GM13976 (cell line): ENCODE data around the gene CHRNB2.
"Not testable (repeated sequence)": the region's sequence is repeated elsewhere in the genome, so short reads cannot be mapped to it uniquely, and the experiment has no call there.

Source experiments
- DNase-seq: peaks from one replicate; pipeline ENCODE4 v3.0.0; 2012; ENCODE audit warnings: low spot score
- in situ Hi-C: fragments of 300-500 bp; cut with MboI; formaldehyde crosslinking; loops from one replicate; pipeline ENCODE4 v1.12.0; 2022; ENCODE audit warnings: low sequenced_read_pairs, mixed read lengths, inconsistent platforms; ENCODE audit not compliant: unreplicated experiment
- TF ChIP-seq, protein P1 (sequence below): IDR thresholded peaks from 2 replicates; pipeline ENCODE4 v1.5.1; 2012; ENCODE audit warnings: borderline replicate concordance, mild to moderate bottlenecking; ENCODE audit not compliant: insufficient read depth; ENCODE audit errors: extremely low read depth, missing control alignments, control extremely low read depth

Gene CHRNB2

DNA sequence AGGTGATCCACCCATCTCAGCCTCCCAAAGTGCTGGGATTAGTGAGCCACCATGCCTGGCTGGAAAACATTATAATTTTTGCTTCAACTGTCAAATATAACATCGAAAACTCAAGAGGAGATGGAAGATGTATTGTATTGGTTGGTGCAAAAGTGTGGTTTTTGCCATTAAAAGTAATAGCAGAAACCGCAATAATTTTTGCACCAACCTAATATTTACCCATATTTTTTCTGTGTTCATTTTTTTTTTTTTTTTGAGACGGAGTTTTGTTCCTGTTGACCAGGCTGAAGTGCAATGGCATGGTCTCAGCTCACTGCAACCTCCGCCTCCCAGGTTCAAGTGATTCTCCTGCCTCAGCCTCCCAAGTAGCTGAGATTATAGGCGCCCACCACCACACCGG lies 38.3 kb upstream of the CHRNB2 start:
- in situ Hi-C loops, result no loop called here
- DNase-seq, result no peak
- TF ChIP-seq, protein P1, sequence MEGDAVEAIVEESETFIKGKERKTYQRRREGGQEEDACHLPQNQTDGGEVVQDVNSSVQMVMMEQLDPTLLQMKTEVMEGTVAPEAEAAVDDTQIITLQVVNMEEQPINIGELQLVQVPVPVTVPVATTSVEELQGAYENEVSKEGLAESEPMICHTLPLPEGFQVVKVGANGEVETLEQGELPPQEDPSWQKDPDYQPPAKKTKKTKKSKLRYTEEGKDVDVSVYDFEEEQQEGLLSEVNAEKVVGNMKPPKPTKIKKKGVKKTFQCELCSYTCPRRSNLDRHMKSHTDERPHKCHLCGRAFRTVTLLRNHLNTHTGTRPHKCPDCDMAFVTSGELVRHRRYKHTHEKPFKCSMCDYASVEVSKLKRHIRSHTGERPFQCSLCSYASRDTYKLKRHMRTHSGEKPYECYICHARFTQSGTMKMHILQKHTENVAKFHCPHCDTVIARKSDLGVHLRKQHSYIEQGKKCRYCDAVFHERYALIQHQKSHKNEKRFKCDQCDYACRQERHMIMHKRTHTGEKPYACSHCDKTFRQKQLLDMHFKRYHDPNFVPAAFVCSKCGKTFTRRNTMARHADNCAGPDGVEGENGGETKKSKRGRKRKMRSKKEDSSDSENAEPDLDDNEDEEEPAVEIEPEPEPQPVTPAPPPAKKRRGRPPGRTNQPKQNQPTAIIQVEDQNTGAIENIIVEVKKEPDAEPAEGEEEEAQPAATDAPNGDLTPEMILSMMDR, result no peak

DNA sequence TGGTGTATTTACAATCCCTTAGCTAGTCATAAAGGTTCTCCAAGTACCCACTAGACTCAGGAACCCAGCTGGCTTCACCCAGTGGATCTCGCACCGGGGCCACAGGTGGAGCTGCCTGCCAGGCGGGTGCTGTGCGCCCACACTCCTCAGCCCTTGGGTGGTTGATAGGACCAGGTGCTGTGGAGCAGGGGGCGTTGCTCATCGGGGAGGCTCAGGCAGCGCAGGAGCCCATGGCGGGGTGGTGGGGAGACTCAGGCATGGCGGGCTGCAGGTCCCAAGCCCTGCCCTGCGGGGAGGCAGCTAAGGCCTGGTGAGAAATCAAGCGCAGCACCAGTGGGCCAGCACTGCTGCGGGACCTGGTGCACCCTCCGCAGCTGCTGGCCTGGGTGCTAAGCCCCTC lies 35.6 kb upstream of the CHRNB2 start:
- in situ Hi-C loops, DNase-seq: not testable (repeated sequence)

DNA sequence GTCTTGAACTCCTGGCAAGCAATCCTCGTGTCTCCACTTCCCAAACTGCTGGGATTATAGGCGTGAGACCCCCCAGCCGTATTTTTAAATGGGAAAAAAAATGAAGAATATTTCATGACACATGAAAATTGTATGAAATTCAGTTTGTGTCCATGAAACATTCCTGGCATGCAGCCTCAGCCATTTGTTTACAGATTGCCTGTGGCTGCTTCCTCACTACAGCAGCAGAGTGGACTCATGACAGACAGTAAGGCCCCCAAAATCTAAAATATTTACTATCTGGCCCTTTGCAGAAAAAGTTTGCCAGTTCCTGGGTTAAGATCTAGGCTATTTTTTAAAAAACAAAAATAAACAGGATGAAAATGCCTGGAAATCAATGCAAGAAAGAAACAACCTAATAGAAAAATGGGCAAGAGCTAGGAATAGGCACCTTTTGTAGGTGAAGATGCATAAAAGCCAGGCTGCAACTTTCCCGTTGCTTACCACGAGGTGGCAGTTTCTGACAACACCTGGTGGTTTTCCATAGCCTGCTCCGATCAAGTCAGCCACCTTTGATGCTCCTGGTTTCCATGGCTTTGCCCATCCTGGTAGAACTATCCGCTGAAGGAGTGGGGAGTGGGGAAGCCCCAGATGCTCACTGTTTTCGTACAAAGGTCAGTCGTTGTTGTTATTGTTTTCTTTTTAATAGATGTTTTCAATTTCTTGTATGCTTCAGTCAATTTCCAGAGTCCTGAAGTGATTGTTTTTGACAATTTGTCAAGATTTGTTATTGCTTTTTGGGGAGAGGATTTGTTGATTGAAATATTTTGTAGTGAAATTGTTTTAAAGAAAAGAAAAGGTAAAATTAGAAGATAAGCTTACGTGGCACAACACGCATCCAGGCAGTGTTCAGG lies 33.4 kb upstream of the CHRNB2 start:
- TF ChIP-seq, protein P1, result peak; percentile 20
- DNase-seq, result peak; percentile 45
- in situ Hi-C loops, result no loop called here

DNA sequence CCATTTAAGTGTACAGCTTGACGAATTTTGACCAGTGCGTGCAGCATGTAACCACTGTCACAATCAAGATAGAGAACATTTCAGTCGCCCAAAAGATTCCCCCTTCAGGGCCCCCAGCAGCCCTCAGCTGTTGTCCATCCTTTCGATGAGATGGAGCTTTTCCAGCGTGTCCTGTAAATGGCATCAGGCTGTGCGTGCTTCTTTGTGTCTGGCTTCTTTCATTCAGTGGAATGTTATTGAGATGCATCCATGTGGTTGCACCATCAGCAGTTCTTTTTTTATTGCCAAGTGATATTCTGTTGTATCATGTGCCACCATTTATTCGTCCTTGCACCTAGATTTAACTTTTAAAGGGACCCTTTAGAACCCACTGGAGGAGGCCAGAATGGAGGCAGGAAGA lies 31.0 kb upstream of the CHRNB2 start:
- in situ Hi-C loops, result no loop called here
- TF ChIP-seq, protein P1, result no peak
- no peak for DNase-seq

DNA sequence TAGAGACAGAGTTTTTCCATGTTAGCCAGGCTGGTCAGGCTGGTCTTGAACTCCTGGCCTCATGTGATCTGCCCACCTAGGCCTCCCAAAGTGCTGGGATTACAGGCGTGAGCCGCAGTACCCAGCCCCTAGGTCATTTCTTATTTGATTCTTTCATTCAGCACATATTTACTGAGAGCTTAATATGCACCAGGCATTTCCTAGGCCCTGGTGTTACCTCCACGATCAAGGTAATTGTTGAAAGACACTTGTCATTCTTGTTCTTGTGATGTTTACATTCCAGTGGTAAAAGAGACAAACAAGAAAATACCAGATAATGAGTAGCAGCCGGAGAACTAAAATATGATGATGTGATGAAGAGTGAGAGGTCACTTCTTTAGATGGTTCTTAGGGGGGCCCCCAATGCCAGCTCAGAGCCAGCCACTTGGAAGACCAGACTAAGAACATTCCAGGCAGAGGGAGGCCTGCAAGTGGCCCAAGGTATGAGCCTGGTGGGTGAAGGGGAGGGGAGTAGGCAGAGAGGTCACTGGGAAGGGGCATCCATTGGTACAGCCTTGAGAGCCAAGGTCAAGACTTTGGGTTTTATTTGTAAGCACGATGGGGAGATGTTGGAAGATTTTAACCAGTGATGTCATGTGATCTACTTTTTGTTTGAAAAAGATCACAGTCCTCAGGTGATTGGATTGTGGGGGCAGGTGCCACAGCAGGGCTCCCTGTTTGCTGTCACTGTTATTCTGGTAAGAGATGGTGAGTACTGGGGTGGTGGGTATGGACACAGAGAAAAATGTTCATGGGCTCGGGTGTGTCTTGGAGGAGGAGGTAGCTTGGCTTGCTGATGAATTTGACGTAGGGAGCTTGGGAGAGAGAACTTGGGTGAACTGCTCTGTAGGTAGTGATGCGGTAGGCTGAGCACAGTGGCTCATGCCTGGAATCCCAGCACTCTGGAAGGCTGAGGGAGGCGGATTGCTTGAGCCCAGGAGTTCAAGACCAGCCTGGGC lies 27.8 kb upstream of the CHRNB2 start:
- DNase-seq, result no peak
- TF ChIP-seq, protein P1, result no peak
- in situ Hi-C loops, result loop anchor here (5.0 kb wide), 1 partner anchor 57 kb away; no protein-coding TSS in a partner anchor

DNA sequence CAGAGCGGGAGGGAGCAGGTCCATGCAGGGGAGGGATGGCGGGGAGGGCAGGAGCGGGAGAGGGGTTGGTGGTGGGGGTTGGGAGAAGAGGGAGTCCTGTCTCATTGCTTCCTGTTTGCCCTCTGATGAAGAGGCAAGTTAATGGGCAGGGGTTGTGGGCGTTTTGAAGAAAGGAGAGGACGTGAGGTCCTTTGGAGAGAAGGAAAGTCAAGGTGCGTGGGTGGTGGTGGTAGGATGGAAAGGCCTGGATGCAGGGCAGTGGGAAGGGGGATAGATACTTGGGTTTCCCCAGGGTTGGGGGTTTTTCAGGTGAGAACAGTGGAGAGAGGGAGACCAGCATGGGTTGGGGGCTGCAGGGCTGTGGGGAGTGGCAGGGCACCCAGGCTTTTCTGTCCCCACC lies 26.3 kb upstream of the CHRNB2 start:
- DNase-seq, result no peak
- TF ChIP-seq, protein P1, result no peak
- in situ Hi-C loops, result loop anchor here (5.0 kb wide), 1 partner anchor 59 kb away; no protein-coding TSS in a partner anchor
